Adrenal gland (tissue), 5 donors: ENCODE measurements around the gene TSPAN9.

Experiments used
- CTCF ChIP-seq, 6 experiments: fragments of 450-650 bp in 4 of 6; fragments of 200-600 bp in 2 of 6; sonication (generic) in 1 of 6; IDR thresholded peaks; 1 replicate in 5 of 6; 2 replicates in 1 of 6; pipeline versions ENCODE4 v1.5.1 to v1.8.0; 2016 to 2021; ENCODE audit warnings: antibody characterized with exemption in 6 of 6, mild to moderate bottlenecking in 2 of 6, moderate library complexity in 1 of 6
- POLR2A ChIP-seq, 2 donors: fragments of 450-650 bp; IDR thresholded peaks; one replicate each; pipeline ENCODE4 v1.6.1; 2017; ENCODE audit warnings: antibody characterized with exemption in 2 of 2, mild to moderate bottlenecking in 2 of 2, moderate library complexity in 1 of 2
- donor health status: DM: no; HTN: no; CAD: no.

GRCh38 chr12:3123729-3124128, 46.5 kb downstream of the TSPAN9 start:
- no peak for TF ChIP-seq CTCF (IDR thresholded peaks at IDR 0.05)
- no peak for TF ChIP-seq POLR2A (IDR thresholded peaks at IDR 0.05)
